Uterus (tissue), 4 donors: ENCODE data around the gene DUSP22. TPM values are rescaled to one million over a fixed set of nuclear protein-coding genes. Genes with fewer than 3 reads are reported as not detected.

Experiments
- DNase-seq, 2 donors: peaks; one replicate each; pipeline ENCODE4 v3.0.0-alpha.2; 2019 to 2020
- H3K27ac ChIP-seq, 2 donors: fragments of 200-600 bp; sonication (generic); 1 replicate in 1 of 2; 2 replicates in 1 of 2; pipeline ENCODE4 v1.5.1; 2016 to 2018
- H3K27me3 ChIP-seq, 2 donors: fragments of 200-600 bp; sonication (generic); one replicate each; pipeline ENCODE4 v1.5.1; 2018 to 2019; ENCODE audit warnings: control low read depth in 1 of 2
- H3K36me3 ChIP-seq, 2 donors: fragments of 200-600 bp; sonication (generic); one replicate each; pipeline ENCODE4 v1.5.1; 2019; ENCODE audit warnings: control low read depth in 1 of 2
- H3K4me1 ChIP-seq, 2 donors: fragments of 200-600 bp; sonication (generic); one replicate each; pipeline ENCODE4 v1.5.1; 2018 to 2019; ENCODE audit warnings: control low read depth in 1 of 2
- H3K4me3 ChIP-seq, 2 donors: fragments of 200-600 bp; sonication (generic); 1 replicate in 1 of 2; 2 replicates in 1 of 2; pipeline ENCODE4 v1.5.1; 2018 to 2019; ENCODE audit warnings: mild to moderate bottlenecking in 1 of 2
- H3K9me3 ChIP-seq, 2 donors: fragments of 200-600 bp; sonication (generic); one replicate each; pipeline ENCODE4 v1.5.1; 2019; ENCODE audit warnings: control low read depth in 1 of 2
- POLR2A ChIP-seq, 2 donors: fragments of 450-650 bp; IDR thresholded peaks; one replicate each; pipeline ENCODE4 v1.6.1; 2016; ENCODE audit warnings: antibody characterized with exemption in 2 of 2, mild to moderate bottlenecking in 1 of 2, moderate library complexity in 1 of 2
- intact Hi-C: fragments of 100-400 bp; cut with DNase I; formaldehyde crosslinking; loops from one replicate; pipeline ENCODE4 v1.15.1; 2023; ENCODE audit warnings: low total_unique reads
- total RNA-seq, 4 donors: library from RNA; depleted of rRNA in 3 of 4; stranded (reverse); fragments of >200 nt in 3 of 4; gene quantifications; one replicate each; pipeline versions ENCODE4 v1.1.0 to v1.2.4, GENCODE V29; 2014 to 2023
- TF ChIP-seq, protein P1 (sequence below), 4 experiments: fragments of 200-600 bp in 2 of 4; fragments of 450-650 bp in 2 of 4; sonication (generic) in 2 of 4; IDR thresholded peaks; one replicate each; pipeline ENCODE4 v1.5.1; 2016 to 2019; ENCODE audit warnings: antibody characterized with exemption in 4 of 4, mild to moderate bottlenecking in 2 of 4, moderate library complexity in 1 of 4
- donor health status: DM: yes; HTN: yes; CAD: no.

The DUSP22 gene
- total RNA-seq, 4 donors from 2014 or later: 22.8 to 78.5 (median 46.0) TPM

DNA sequence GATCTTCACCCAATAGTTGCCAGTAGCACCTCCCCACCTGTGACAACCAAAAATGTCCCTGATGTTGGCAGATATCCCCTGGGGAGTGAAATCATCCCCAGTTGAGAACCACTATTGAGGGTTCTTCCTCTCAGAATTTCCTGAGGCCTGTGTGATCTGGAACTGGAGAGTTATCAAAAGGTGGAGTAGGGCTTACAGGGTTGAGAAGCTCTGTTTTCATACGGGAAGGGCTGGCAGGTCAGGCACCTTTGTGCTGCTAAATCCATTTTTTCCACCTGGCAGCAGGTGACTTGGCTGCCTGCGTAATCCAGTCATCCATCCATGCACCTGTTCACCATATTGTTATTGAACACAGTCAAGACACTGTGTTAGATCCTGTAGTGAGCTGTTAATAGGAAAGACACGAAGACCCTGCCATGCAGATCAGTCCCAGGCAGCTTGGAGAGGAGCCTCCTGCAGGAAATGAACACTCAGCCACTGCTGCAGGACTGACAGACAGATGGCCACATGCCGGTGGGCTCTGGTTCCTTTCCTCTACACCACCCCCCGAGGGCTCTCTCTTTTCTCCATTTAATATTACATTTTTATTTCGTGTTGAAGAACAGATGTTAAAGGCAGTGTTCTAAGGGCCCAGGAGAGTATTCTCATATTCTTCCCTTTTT is 5.4 kb downstream of the DUSP22 start:
- TF ChIP-seq POLR2A (IDR thresholded peaks at IDR 0.05): no peak
- TF ChIP-seq, protein P1, sequence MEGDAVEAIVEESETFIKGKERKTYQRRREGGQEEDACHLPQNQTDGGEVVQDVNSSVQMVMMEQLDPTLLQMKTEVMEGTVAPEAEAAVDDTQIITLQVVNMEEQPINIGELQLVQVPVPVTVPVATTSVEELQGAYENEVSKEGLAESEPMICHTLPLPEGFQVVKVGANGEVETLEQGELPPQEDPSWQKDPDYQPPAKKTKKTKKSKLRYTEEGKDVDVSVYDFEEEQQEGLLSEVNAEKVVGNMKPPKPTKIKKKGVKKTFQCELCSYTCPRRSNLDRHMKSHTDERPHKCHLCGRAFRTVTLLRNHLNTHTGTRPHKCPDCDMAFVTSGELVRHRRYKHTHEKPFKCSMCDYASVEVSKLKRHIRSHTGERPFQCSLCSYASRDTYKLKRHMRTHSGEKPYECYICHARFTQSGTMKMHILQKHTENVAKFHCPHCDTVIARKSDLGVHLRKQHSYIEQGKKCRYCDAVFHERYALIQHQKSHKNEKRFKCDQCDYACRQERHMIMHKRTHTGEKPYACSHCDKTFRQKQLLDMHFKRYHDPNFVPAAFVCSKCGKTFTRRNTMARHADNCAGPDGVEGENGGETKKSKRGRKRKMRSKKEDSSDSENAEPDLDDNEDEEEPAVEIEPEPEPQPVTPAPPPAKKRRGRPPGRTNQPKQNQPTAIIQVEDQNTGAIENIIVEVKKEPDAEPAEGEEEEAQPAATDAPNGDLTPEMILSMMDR (IDR thresholded peaks at IDR 0.05): no peak
- H3K4me3 ChIP-seq: no peak overlapping the region
- no peaks in the 10 kb centered on the region for H3K4me1 ChIP-seq
- H3K27me3 ChIP-seq: no peaks in the 10 kb centered on the region
- no peaks in the 10 kb centered on the region for H3K9me3 ChIP-seq
- no peak overlapping the region for H3K27ac ChIP-seq
- intact Hi-C loops: no loop called here
- no peak for DNase-seq
- no peaks in the 10 kb centered on the region for H3K36me3 ChIP-seq

DNA sequence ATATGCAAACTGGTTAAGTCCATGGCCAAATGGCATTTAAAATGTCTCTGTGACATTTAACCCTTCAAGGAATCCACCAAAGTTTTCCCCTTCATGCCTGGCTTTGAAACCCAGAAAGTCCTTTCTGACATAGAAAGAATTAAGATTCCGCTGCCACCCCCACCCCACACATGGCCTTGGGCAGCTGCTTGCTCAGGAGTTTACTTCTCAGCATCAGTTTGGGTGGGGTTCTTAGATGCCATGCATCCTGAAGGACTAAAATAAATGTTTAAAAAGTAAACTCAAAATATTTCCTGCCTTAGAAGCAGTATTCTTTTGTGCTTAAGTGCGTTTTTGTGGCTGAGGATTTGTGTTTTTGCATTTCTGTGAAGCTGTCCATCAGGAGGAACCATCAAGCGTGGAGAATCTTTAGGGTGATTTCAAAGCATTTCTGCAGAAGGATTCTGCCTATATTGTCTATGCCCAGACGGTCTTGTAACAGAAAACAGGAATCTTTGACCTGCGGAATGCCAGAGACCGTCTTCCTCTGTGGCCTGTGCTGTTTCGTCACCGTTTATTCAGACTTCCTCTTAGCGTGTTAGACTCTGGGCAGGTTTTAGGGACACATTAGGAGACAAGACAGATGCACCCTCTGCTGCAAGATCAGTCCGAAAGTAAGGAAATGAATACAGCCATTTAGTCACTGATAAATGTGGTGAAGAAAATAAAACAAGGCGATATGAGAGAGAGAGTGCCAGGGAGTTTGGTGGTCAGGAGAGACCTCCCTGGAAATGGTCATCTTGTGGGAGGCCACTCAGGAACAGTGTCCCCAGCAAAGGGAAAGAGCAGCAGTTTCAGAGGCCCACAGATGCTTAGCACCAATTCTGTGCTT is 6.2 kb downstream of the DUSP22 start:
- no peaks in the 10 kb centered on the region for H3K27me3 ChIP-seq
- no peak overlapping the region for H3K4me3 ChIP-seq
- H3K27ac ChIP-seq: no peak overlapping the region
- H3K9me3 ChIP-seq: no peaks in the 10 kb centered on the region
- H3K4me1 ChIP-seq: no peaks in the 10 kb centered on the region
- intact Hi-C loops: no loop called here
- no peaks in the 10 kb centered on the region for H3K36me3 ChIP-seq
- no peak for DNase-seq
- TF ChIP-seq, protein P1 (IDR thresholded peaks at IDR 0.05): no peak
- TF ChIP-seq POLR2A (IDR thresholded peaks at IDR 0.05): no peak

DNA sequence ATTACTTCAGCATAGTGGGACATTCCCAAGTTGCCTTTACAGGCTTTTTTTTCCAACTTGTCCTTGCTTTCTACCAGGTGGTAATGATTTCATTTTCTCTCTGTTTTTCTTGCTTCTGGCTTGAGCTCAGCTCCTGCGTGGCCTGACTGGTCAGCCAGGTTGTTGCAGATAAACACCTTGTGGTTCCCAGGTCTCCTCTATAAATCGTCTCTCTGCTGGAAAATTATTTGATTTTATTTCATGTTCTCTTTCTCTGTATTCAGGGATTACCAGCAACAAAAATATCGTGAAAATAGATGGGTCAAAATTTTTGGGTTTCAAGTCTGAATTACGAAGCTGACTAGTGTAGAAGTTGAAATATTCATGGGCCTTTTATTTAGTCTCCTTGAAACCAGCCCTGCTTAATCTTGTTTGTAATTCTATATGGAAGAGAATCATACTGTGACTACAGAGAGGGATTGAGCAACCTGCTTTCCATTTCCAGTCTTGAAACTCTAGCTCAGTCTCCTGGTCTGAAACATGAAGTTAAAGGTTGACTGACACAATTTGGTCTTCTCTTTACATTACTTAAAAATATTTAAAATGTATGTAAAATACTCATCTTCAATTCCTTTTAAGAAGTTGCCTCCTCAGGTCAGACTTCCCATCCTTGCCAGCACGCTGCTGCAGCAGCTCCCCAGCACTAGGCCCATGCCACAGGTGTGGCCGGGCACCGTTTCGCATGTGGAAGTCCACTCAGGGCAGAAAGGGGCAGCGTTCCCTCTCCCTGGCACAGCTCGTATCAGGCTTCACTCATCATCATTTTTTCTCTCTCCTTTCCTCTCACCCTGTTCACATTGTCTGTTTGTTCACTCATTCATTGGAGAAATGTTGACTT is 7.1 kb downstream of the DUSP22 start:
- no peak for DNase-seq

DNA sequence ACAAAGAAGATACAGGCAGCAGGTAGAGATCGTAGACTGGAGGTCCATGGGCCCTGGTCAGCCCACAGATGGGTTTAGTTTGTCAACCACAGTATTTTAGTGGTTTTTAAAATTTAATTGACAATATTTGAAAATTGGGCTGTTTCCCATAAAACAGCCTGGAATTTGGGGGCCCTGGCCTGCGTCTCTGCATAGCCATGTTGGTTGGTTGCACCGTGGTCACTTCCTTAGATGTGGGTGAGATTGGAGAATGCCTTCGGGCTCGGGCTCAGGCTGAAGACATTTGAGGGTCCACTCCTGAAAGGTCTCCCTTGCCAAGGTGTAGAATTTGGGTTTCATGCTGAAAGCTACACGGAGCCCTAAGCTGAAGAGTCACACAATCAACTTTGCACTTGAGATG is 7.7 kb downstream of the DUSP22 start:
- H3K9me3 ChIP-seq: no peaks in the 10 kb centered on the region
- no peaks in the 10 kb centered on the region for H3K4me1 ChIP-seq
- no peaks in the 10 kb centered on the region for H3K27me3 ChIP-seq
- H3K4me3 ChIP-seq: no peak overlapping the region
- no peak for DNase-seq
- TF ChIP-seq, protein P1 (IDR thresholded peaks at IDR 0.05): no peak
- no peak for TF ChIP-seq POLR2A (IDR thresholded peaks at IDR 0.05)
- intact Hi-C loops: no loop called here
- no peak overlapping the region for H3K27ac ChIP-seq
- no peaks in the 10 kb centered on the region for H3K36me3 ChIP-seq

More for the DNA sequence above, 7.1 kb downstream of the DUSP22 start:
- TF ChIP-seq POLR2A (IDR thresholded peaks at IDR 0.05): no peak
- TF ChIP-seq, protein P1 (IDR thresholded peaks at IDR 0.05): no peak
- intact Hi-C loops: no loop called here
- H3K36me3 ChIP-seq: no peaks in the 10 kb centered on the region
- H3K4me3 ChIP-seq: no peak overlapping the region
- H3K4me1 ChIP-seq: no peaks in the 10 kb centered on the region
- H3K9me3 ChIP-seq: no peaks in the 10 kb centered on the region
- no peaks in the 10 kb centered on the region for H3K27me3 ChIP-seq
- H3K27ac ChIP-seq: no peak overlapping the region
